ENCODE results near the gene CAMSAP1. TPM values are rescaled to one million over a fixed set of nuclear protein-coding genes. Genes with fewer than 3 reads are reported as not detected.

CAMSAP1 gene
- total RNA-seq, 1 donor from 2014 or later: 35.5 TPM

DNA sequence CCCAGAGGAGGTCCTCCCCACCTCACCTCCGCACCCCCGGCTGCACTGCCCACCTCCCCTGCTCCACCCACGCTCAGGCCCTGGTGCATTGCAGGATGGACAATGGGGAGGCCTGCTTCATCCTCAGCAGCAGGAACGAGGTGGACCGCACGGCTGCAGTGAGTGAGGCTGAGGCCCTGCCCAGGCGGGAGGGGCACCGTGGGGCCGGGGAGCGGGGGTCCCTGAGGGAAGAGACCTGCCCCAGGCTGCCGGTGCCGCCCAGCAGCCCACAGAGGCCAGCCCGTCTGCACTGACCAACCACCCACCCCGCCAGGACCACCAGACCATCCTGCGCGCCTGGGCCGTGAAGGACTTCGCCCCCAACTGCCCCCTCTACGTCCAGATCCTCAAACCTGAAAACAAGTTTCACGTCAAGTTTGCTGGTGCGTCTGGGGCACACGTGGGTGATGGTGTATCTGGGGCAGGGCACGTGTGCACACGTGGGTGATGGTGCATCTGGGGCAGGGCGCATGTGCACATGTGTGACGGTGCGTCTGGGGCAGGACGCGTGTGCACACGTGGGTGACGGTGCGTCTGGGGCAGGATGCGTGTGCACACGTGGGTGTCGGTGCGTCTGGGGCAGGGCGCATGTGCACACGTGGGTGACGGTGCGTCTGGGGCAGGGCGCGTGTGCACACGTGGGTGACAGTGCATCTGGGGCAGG lies 138.7 kb downstream of the CAMSAP1 start:
- no peaks in the 10 kb centered on the region for H3K36me3 Mint-ChIP-seq (ENCODE audit: low read depth)
- H3K4me1 Mint-ChIP-seq (ENCODE audit: low read depth): no peaks in the 10 kb centered on the region
- no peak for DNase-seq (ENCODE audit: low spot score)
- TF ChIP-seq, protein P1, sequence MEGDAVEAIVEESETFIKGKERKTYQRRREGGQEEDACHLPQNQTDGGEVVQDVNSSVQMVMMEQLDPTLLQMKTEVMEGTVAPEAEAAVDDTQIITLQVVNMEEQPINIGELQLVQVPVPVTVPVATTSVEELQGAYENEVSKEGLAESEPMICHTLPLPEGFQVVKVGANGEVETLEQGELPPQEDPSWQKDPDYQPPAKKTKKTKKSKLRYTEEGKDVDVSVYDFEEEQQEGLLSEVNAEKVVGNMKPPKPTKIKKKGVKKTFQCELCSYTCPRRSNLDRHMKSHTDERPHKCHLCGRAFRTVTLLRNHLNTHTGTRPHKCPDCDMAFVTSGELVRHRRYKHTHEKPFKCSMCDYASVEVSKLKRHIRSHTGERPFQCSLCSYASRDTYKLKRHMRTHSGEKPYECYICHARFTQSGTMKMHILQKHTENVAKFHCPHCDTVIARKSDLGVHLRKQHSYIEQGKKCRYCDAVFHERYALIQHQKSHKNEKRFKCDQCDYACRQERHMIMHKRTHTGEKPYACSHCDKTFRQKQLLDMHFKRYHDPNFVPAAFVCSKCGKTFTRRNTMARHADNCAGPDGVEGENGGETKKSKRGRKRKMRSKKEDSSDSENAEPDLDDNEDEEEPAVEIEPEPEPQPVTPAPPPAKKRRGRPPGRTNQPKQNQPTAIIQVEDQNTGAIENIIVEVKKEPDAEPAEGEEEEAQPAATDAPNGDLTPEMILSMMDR (IDR thresholded peaks at IDR 0.05): no peak
- no peak overlapping the region for H3K4me3 Mint-ChIP-seq (ENCODE audit: unreplicated experiment)
- no peaks in the 10 kb centered on the region for H3K27me3 Mint-ChIP-seq (ENCODE audit: low read depth)
- H3K9me3 Mint-ChIP-seq (ENCODE audit: low read depth): peaks cover 11% of the 10 kb centered on the region
- H3K27ac Mint-ChIP-seq (ENCODE audit: unreplicated experiment): no peak overlapping the region

DNA sequence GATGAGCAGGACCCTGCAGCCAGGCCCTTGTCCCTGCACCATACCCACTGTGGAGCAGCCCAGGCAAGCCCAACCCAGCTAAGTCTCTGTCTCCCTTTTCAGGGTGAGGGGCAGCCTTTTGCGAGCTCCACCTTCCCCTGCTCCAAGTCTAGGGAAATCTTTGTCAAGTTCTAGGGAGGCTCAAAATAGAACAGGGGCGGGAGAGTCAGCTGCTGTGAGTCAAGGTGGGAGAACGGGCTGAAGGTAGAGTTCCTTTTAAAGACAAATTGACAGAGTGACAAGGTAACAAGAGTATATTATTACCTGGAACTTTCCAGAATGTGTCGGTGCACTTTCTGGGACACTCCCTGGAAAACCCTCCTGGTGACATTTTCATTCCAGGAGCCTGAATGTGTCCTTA lies 140.6 kb downstream of the CAMSAP1 start:
- Mint-ChIP-seq H3K27ac (ENCODE audit: unreplicated experiment) (no peak overlapping the region), H3K4me3 (ENCODE audit: unreplicated experiment) (no peak overlapping the region), H3K27me3 (ENCODE audit: low read depth) (no peaks in the 10 kb centered on the region), H3K36me3 (ENCODE audit: low read depth) (no peaks in the 10 kb centered on the region), H3K9me3 (ENCODE audit: low read depth) (peaks cover 11% of the 10 kb centered on the region), H3K4me1 (ENCODE audit: low read depth) (no peaks in the 10 kb centered on the region)
- TF ChIP-seq, protein P1 (IDR thresholded peaks at IDR 0.05): no peak
- no peak for DNase-seq (ENCODE audit: low spot score)

DNA sequence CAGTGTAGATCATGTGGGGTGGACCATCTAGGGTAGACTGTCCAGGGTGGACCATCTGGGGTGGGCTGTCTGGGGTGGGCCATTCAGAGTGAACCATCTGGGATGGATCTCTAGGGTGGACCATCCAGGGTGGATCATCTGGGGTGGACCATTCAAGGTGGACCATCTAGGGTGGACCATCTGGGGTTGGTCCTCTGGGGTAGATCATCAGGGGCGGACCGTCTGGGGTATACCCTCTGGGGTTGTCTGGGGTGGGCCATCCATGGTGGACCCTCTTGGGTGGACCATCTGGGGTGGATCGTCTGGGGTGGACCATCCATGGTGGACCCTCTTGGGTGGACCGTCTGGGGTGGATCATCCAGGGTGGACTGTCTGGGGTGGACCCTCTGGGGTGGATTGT lies 141.1 kb downstream of the CAMSAP1 start:
- H3K4me3 Mint-ChIP-seq (ENCODE audit: unreplicated experiment): no peak overlapping the region
- H3K9me3 Mint-ChIP-seq (ENCODE audit: low read depth): peaks cover 11% of the 10 kb centered on the region
- H3K4me1 Mint-ChIP-seq (ENCODE audit: low read depth): no peaks in the 10 kb centered on the region
- TF ChIP-seq, protein P1 (IDR thresholded peaks at IDR 0.05): no peak
- DNase-seq (ENCODE audit: low spot score): no peak
- H3K27ac Mint-ChIP-seq (ENCODE audit: unreplicated experiment): no peak overlapping the region
- no peaks in the 10 kb centered on the region for H3K36me3 Mint-ChIP-seq (ENCODE audit: low read depth)
- no peaks in the 10 kb centered on the region for H3K27me3 Mint-ChIP-seq (ENCODE audit: low read depth)

DNA sequence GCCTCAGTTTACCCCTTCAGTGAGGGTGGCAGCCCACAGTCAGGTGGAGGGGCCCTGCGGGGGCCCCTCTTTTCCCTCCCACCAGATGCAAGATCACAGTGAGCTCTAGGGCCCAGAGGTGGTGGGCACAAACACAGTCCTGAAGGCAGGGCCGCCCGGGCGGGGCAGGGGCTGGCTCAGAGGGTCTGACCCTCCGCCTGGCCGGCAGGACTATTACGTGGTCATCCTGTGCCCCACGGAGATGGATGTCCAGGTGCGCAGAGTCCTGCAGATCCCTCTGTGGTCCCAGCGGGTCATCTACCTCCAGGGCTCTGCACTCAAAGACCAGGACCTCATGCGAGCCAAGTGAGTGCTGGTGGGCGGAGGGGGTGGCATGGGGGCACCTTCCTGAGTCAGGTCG lies 141.9 kb downstream of the CAMSAP1 start:
- no peak overlapping the region for H3K27ac Mint-ChIP-seq (ENCODE audit: unreplicated experiment)
- H3K36me3 Mint-ChIP-seq (ENCODE audit: low read depth): no peaks in the 10 kb centered on the region
- no peaks in the 10 kb centered on the region for H3K4me1 Mint-ChIP-seq (ENCODE audit: low read depth)
- no peak for DNase-seq (ENCODE audit: low spot score)
- peaks cover 11% of the 10 kb centered on the region for H3K9me3 Mint-ChIP-seq (ENCODE audit: low read depth)
- TF ChIP-seq, protein P1 (IDR thresholded peaks at IDR 0.05): no peak
- H3K4me3 Mint-ChIP-seq (ENCODE audit: unreplicated experiment): no peak overlapping the region
- H3K27me3 Mint-ChIP-seq (ENCODE audit: low read depth): peaks cover 2% of the 10 kb centered on the region

DNA sequence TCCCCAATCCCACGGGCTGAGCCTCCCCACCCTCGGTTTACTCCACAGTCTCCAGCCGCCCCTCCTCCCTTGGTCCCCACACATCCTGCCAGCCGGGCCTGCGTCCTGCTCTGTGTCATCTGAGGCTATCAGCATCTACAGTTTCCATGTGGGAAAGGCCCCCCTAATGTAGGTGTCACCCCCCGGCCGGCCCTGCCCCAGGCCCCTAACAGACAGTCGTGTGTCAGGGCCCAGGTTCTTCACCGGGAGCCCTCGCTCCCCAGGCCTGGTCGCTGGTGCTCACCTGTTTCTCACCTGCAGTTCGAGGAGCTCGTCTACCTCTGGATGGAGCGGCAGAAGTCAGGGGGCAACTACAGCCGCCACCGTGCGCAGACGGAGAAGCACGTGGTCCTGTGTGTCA lies 142.6 kb downstream of the CAMSAP1 start:
- no peak for DNase-seq (ENCODE audit: low spot score)
- Mint-ChIP-seq H3K9me3 (ENCODE audit: low read depth) (peaks cover 11% of the 10 kb centered on the region), H3K27ac (ENCODE audit: unreplicated experiment) (no peak overlapping the region), H3K36me3 (ENCODE audit: low read depth) (no peaks in the 10 kb centered on the region), H3K4me1 (ENCODE audit: low read depth) (no peaks in the 10 kb centered on the region), H3K4me3 (ENCODE audit: unreplicated experiment) (no peak overlapping the region), H3K27me3 (ENCODE audit: low read depth) (peaks cover 2% of the 10 kb centered on the region)
- TF ChIP-seq, protein P1 (IDR thresholded peaks at IDR 0.05): no peak
